IPS DF 6.9 (cell line): ENCODE results near the gene TNFRSF13B.

ENCODE experiments used
- DNase-seq: peaks from one replicate; pipeline ENCODE4 v3.0.0-alpha.2; 2013; ENCODE audit warnings: low read depth, low spot score
- H3K27ac ChIP-seq: one replicate; pipeline ENCODE4 v1.5.1; 2013; ENCODE audit warnings: low read length, control low read depth
- H3K27me3 ChIP-seq: 2 replicates; pipeline ENCODE4 v1.6.1; 2013; ENCODE audit warnings: mild to moderate bottlenecking, low read length; ENCODE audit not compliant: control insufficient read depth, insufficient read depth
- H3K36me3 ChIP-seq: 2 replicates; pipeline ENCODE4 v1.6.1; 2013; ENCODE audit warnings: low read length; ENCODE audit not compliant: control insufficient read depth, insufficient read depth
- H3K4me1 ChIP-seq: 2 replicates; pipeline ENCODE4 v1.6.1; 2013; ENCODE audit warnings: low read length; ENCODE audit not compliant: control insufficient read depth, insufficient read depth
- H3K4me3 ChIP-seq: 2 replicates; pipeline ENCODE4 v1.5.1; 2013; ENCODE audit warnings: mild to moderate bottlenecking, low read length
- H3K9me3 ChIP-seq: 2 replicates; pipeline ENCODE4 v1.6.1; 2013; ENCODE audit warnings: low read length, inconsistent platforms; ENCODE audit not compliant: control insufficient read depth, insufficient read depth
- WGBS: extraction: QIAGEN DNeasy Blood & Tissue Kit; methylation state at CpG from one replicate; pipeline ENCODE4 v1.1.7; 2013; ENCODE audit warnings: mixed read lengths, missing lambda C conversion rate; ENCODE audit not compliant: insufficient read length, insufficient coverage; 5-methylcytosine and 5-hydroxymethylcytosine counted together

Gene TNFRSF13B

GRCh38 chr17:16929035-16929680 is 42.8 kb downstream of the TNFRSF13B start:
- H3K27me3 ChIP-seq = no peaks in the 10 kb centered on the region
- H3K4me3 ChIP-seq = no peak overlapping the region
- no CpG with 5 or more reads among the region's 12 CpGs for WGBS
- no peak for DNase-seq
- H3K27ac ChIP-seq = no peak overlapping the region
- no peaks in the 10 kb centered on the region for H3K36me3 ChIP-seq
- no peaks in the 10 kb centered on the region for H3K9me3 ChIP-seq
- H3K4me1 ChIP-seq = no peaks in the 10 kb centered on the region; the same call in 1 of the 2 replicates

- no peak overlapping the region for H3K27ac ChIP-seq
- DNase-seq = no peak
- no peaks in the 10 kb centered on the region for H3K27me3 ChIP-seq
- no peak overlapping the region for H3K4me3 ChIP-seq
- H3K9me3 ChIP-seq = no peaks in the 10 kb centered on the region
- H3K36me3 ChIP-seq = no peaks in the 10 kb centered on the region
- no peaks in the 10 kb centered on the region; the same call in 1 of the 2 replicates for H3K4me1 ChIP-seq
- no CpG with 5 or more reads among the region's 8 CpGs for WGBS
Measured at GRCh38 chr17:16928406-16929034, 43.4 kb downstream of the TNFRSF13B start.

- Histone ChIP-seq H3K4me3 (no peak overlapping the region), H3K9me3 (no peaks in the 10 kb centered on the region), H3K27me3 (no peaks in the 10 kb centered on the region), H3K4me1 (no peaks in the 10 kb centered on the region; the same call in 1 of the 2 replicates), H3K36me3 (no peaks in the 10 kb centered on the region), H3K27ac (no peak overlapping the region)
- no CpG with 5 or more reads among the region's 18 CpGs for WGBS
- DNase-seq = no peak
Measured at GRCh38 chr17:16927641-16928321, 44.1 kb downstream of the TNFRSF13B start.

GRCh38 chr17:16926571-16927451 is 45.1 kb downstream of the TNFRSF13B start:
- Histone ChIP-seq H3K27ac (no peak overlapping the region), H3K4me3 (no peak overlapping the region), H3K36me3 (no peaks in the 10 kb centered on the region), H3K9me3 (no peaks in the 10 kb centered on the region), H3K27me3 (no peaks in the 10 kb centered on the region), H3K4me1 (no peaks in the 10 kb centered on the region; the same call in 1 of the 2 replicates)
- no peak for DNase-seq
- no CpG with 5 or more reads among the region's 18 CpGs for WGBS

GRCh38 chr17:16926061-16926511 is 45.8 kb downstream of the TNFRSF13B start:
- Histone ChIP-seq H3K36me3 (no peaks in the 10 kb centered on the region), H3K4me3 (no peak overlapping the region), H3K4me1 (no peaks in the 10 kb centered on the region), H3K27me3 (no peaks in the 10 kb centered on the region), H3K9me3 (no peaks in the 10 kb centered on the region), H3K27ac (no peak overlapping the region)
- no peak for DNase-seq
- whole genome bisulfite sequencing = no CpG with 5 or more reads among the region's 7 CpGs

GRCh38 chr17:16925461-16926060 is 46.4 kb downstream of the TNFRSF13B start:
- no peak overlapping the region for H3K27ac ChIP-seq
- no peaks in the 10 kb centered on the region for H3K4me1 ChIP-seq
- WGBS = no CpG with 5 or more reads among the region's 15 CpGs
- no peaks in the 10 kb centered on the region for H3K27me3 ChIP-seq
- no peak overlapping the region for H3K4me3 ChIP-seq
- no peaks in the 10 kb centered on the region for H3K9me3 ChIP-seq
- DNase-seq = no peak
- no peaks in the 10 kb centered on the region for H3K36me3 ChIP-seq

- no peaks in the 10 kb centered on the region for H3K27me3 ChIP-seq
Measured at GRCh38 chr17:16924696-16925440, 47.0 kb downstream of the TNFRSF13B start.

GRCh38 chr17:16923904-16924695 is 47.8 kb downstream of the TNFRSF13B start:
- Histone ChIP-seq H3K4me3 (no peak overlapping the region), H3K36me3 (no peaks in the 10 kb centered on the region), H3K9me3 (no peaks in the 10 kb centered on the region), H3K27me3 (no peaks in the 10 kb centered on the region), H3K27ac (no peak overlapping the region), H3K4me1 (peaks cover 2% of the 10 kb centered on the region; the same call in 1 of the 2 replicates)
- no peak for DNase-seq
- no CpG with 5 or more reads among the region's 15 CpGs for WGBS

More at GRCh38 chr17:16924696-16925440, 47.0 kb downstream of the TNFRSF13B start:
- Histone ChIP-seq H3K4me1 (peaks cover 2% of the 10 kb centered on the region; the same call in 1 of the 2 replicates), H3K9me3 (no peaks in the 10 kb centered on the region), H3K36me3 (no peaks in the 10 kb centered on the region), H3K27ac (no peak overlapping the region), H3K4me3 (no peak overlapping the region)
- DNase-seq = no peak
- no CpG with 5 or more reads among the region's 10 CpGs for WGBS
